Activated T-helper 1 cell treated with anti-CD3 and anti-CD28 coated beads, Interleukin-12 subunit alpha, Interleukin-12 subunit beta, Interleukin-2, Interleukin-4 antibody, amounts not matched to agents 30 ng/mL and 10 ng/mL and 1 ng/mL, durations not matched to agents 14 hours and 24 hours and 36 hours (primary cell): Measurements from ENCODE around the gene MYCT1. TPM values are rescaled to one million over a fixed set of nuclear protein-coding genes. Genes with fewer than 3 reads are reported as not detected.
"Not testable (repeated sequence)": the region's sequence is repeated elsewhere in the genome, so short reads cannot be mapped to it uniquely, and the experiment has no call there.

Experiments used
- DNase-seq: peaks from one replicate; pipeline ENCODE4 v3.0.0; 2021; ENCODE audit warnings: low spot score
- H3K27ac Mint-ChIP-seq: one replicate; pipeline ENCODE4 v1.8.0; 2021; ENCODE audit warnings: mild to moderate bottlenecking, mixed read lengths
- H3K27me3 Mint-ChIP-seq: one replicate; pipeline ENCODE4 v1.8.0; 2022; ENCODE audit warnings: mild to moderate bottlenecking, moderate library complexity, mixed read lengths; ENCODE audit not compliant: insufficient read depth
- H3K36me3 Mint-ChIP-seq: one replicate; pipeline ENCODE4 v1.8.0; 2021; ENCODE audit warnings: low read depth, mixed read lengths
- H3K4me1 Mint-ChIP-seq: one replicate; pipeline ENCODE4 v1.8.0; 2021; ENCODE audit warnings: low read depth, mixed read lengths
- H3K4me3 Mint-ChIP-seq: one replicate; pipeline ENCODE4 v1.8.0; 2021; ENCODE audit warnings: mild to moderate bottlenecking, moderate library complexity, mixed read lengths
- H3K9me3 Mint-ChIP-seq: one replicate; pipeline ENCODE4 v1.8.0; 2021; ENCODE audit warnings: mixed read lengths
- intact Hi-C: fragments of 100-400 bp; cut with micrococcal nuclease; formaldehyde crosslinking; loops from one replicate; pipeline ENCODE4 v1.15.1; 2024
- total RNA-seq: library from RNA; stranded (reverse); gene quantifications from 2 replicates; pipeline ENCODE4 v1.2.3, GENCODE V29; 2022

The MYCT1 gene
- total RNA-seq, 1 donor from 2014 or later: not detected

GRCh38 chr6:152696522-152696921, 1.2 kb upstream of the MYCT1 start:
- no peak overlapping the region for H3K4me3 Mint-ChIP-seq
- intact Hi-C loops: no loop called here
- no peak for DNase-seq
- no peaks in the 10 kb centered on the region for H3K4me1 Mint-ChIP-seq
- H3K36me3 Mint-ChIP-seq: no peaks in the 10 kb centered on the region
- no peaks in the 10 kb centered on the region for H3K9me3 Mint-ChIP-seq
- peaks cover 12% of the 10 kb centered on the region for H3K27me3 Mint-ChIP-seq
- H3K27ac Mint-ChIP-seq: no peak overlapping the region

DNA sequence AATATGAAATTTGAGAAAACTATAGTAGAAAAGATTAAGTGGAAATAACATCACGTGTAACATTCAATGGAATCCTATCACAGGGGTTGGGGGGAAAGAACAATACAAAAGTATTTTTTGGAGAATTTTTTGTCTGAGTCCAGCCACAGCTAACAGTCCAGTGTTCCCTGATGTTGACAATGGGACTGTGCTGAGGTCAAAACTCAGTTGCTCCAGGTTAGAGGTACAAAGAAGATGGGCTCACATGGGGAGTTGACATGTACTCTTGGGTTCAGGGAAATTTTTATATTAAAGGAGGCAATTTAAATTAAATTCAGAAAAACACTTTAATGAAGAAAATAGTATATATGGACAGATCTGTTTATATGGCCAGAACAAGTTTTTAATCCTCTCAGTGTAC, 995 bp downstream of the MYCT1 start:
- intact Hi-C loops: no loop called here
- Mint-ChIP-seq H3K4me1 (no peaks in the 10 kb centered on the region), H3K27me3 (peaks cover 12% of the 10 kb centered on the region), H3K9me3 (no peaks in the 10 kb centered on the region), H3K4me3 (no peak overlapping the region), H3K27ac (no peak overlapping the region), H3K36me3 (no peaks in the 10 kb centered on the region)
- no peak for DNase-seq

- Mint-ChIP-seq H3K4me1 (no peaks in the 10 kb centered on the region), H3K4me3 (no peak overlapping the region), H3K9me3 (no peaks in the 10 kb centered on the region), H3K27ac (no peak overlapping the region), H3K27me3 (peaks cover 12% of the 10 kb centered on the region), H3K36me3 (no peaks in the 10 kb centered on the region)
- DNase-seq: no peak
- intact Hi-C loops: no loop called here
Measured at GRCh38 chr6:152700427-152700826, 2.7 kb downstream of the MYCT1 start.

GRCh38 chr6:152701081-152701862, 3.6 kb downstream of the MYCT1 start:
- intact Hi-C loops: no loop called here
- no peak overlapping the region for H3K27ac Mint-ChIP-seq

GRCh38 chr6:152701863-152702401, 4.2 kb downstream of the MYCT1 start:
- no peak overlapping the region for H3K27ac Mint-ChIP-seq
- H3K9me3 Mint-ChIP-seq: no peaks in the 10 kb centered on the region
- intact Hi-C loops: no loop called here
- H3K4me1 Mint-ChIP-seq: no peaks in the 10 kb centered on the region
- H3K4me3 Mint-ChIP-seq: no peak overlapping the region
- H3K36me3 Mint-ChIP-seq: no peaks in the 10 kb centered on the region
- DNase-seq: no peak
- H3K27me3 Mint-ChIP-seq: peaks cover 12% of the 10 kb centered on the region

More at GRCh38 chr6:152701081-152701862, 3.6 kb downstream of the MYCT1 start:
- Mint-ChIP-seq H3K9me3 (no peaks in the 10 kb centered on the region), H3K4me1 (no peaks in the 10 kb centered on the region), H3K27me3 (peaks cover 12% of the 10 kb centered on the region), H3K36me3 (no peaks in the 10 kb centered on the region), H3K4me3 (no peak overlapping the region)
- DNase-seq: no peak

DNA sequence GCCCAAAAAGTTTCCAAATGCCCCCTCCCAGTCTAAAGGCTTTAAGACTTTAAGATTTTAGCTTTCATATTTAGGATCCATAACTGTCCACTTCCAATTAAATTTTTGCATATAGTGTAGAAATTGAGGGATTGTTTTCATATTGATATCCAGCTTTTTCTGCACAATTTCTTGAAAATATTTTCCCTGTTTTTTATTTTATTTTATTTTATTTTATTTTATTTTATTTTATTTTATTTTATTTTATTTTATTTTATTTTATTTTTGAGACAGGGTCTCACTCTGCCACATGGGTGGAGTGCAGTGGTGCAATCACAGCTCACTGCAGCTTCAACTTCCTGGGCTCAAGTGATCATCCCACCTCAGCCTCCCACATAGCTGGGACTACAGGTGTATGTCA, 6.1 kb downstream of the MYCT1 start:
- H3K9me3 Mint-ChIP-seq, H3K27ac Mint-ChIP-seq, intact Hi-C loops, H3K36me3 Mint-ChIP-seq, H3K27me3 Mint-ChIP-seq, H3K4me1 Mint-ChIP-seq, DNase-seq, H3K4me3 Mint-ChIP-seq: not testable (repeated sequence)

DNA sequence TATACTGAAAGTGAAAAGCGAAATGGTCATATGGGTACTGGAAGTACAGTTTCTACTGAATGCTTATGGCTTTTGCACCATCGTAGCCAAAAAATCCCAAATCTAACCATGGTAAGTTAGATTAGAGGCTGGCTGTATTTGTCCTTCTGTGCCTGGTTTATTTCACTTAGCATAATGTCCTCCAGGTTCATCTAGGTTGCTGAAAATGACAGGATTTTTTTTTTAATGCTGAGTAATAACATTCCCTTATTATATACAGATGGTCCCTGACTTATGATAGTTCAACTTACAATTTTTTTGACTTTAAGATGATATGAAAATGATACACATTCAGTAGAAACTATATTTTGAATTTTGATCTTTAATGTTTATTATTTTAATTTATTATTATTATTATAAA, 7.6 kb downstream of the MYCT1 start:
- intact Hi-C loops: no loop called here
- Mint-ChIP-seq H3K9me3 (no peaks in the 10 kb centered on the region), H3K27me3 (peaks cover 8% of the 10 kb centered on the region), H3K36me3 (no peaks in the 10 kb centered on the region), H3K4me1 (no peaks in the 10 kb centered on the region), H3K27ac (no peak overlapping the region), H3K4me3 (no peak overlapping the region)
- no peak for DNase-seq

DNA sequence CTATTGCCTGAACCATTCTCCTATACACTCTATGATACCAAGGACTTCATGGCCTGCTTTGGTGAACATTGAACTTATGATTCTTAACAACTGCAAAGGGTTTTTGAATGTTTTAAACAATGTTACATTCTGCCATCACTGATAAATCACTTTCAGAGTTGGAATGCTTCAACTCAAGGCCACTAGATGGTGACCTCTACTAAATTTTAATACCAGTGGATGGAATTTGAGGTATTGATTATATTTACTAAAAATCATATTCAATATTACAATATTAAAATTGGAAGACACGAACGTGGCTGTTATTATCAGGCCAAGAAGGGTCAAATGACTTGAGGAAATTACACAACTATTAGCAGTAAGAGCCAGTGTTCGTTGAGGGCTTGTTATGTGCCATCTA, 18.6 kb downstream of the MYCT1 start:
- Mint-ChIP-seq H3K27me3 (no peaks in the 10 kb centered on the region), H3K4me3 (no peak overlapping the region), H3K4me1 (no peaks in the 10 kb centered on the region), H3K36me3 (no peaks in the 10 kb centered on the region), H3K27ac (no peak overlapping the region), H3K9me3 (peaks cover 6% of the 10 kb centered on the region)
- DNase-seq: no peak
- intact Hi-C loops: no loop called here

DNA sequence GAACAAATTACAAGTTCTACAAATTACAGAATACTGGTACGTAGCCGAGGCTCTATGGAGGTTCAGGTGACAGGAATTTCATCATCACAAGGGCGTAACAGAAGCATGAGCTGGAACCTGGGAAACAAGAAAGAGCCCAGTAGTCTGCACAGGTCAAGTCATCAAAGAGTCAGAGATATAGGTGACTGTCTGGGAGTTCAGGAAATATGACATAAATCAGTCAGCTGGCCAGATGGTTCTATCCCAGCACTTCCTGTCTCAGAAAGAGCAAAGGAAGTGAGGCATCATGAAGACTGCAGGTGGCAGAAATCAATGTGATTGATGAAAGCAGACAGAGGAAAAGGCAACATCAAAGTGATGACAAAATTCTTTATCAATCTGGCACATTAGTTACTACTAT, 23.3 kb downstream of the MYCT1 start:
- no peak overlapping the region for H3K4me3 Mint-ChIP-seq
- H3K4me1 Mint-ChIP-seq: no peaks in the 10 kb centered on the region
- no peaks in the 10 kb centered on the region for H3K27me3 Mint-ChIP-seq
- intact Hi-C loops: no loop called here
- no peak overlapping the region for H3K27ac Mint-ChIP-seq
- H3K9me3 Mint-ChIP-seq: no peaks in the 10 kb centered on the region
- DNase-seq: no peak
- H3K36me3 Mint-ChIP-seq: no peaks in the 10 kb centered on the region

- intact Hi-C loops: no loop called here
- no peaks in the 10 kb centered on the region for H3K36me3 Mint-ChIP-seq
Measured at GRCh38 chr6:152721956-152722355, 24.3 kb downstream of the MYCT1 start.

DNA sequence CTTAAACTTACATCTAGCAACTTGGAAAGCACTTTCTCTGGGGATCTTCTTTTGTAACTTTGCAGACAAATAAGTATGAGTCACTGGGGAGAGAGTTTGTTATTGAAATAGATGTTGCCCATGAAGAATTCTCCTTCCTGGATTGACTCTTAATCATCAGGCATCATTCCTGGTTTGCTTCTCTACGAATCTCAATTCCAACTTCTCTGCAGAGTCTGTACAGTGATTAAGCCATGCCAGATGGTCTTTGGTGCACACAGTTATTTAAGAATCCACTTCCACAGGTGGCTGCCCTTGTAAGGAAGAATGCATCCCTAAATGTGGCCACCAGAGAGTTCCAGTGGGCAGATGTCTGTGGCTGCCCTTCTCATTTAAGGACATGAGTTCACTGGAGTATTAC, 25.7 kb downstream of the MYCT1 start:
- H3K4me1 Mint-ChIP-seq: no peaks in the 10 kb centered on the region
- H3K9me3 Mint-ChIP-seq: no peaks in the 10 kb centered on the region
- no peak for DNase-seq
- intact Hi-C loops: no loop called here
- H3K27ac Mint-ChIP-seq: no peak overlapping the region
- H3K4me3 Mint-ChIP-seq: no peak overlapping the region
- H3K36me3 Mint-ChIP-seq: no peaks in the 10 kb centered on the region
- no peaks in the 10 kb centered on the region for H3K27me3 Mint-ChIP-seq

More at GRCh38 chr6:152721956-152722355, 24.3 kb downstream of the MYCT1 start:
- no peak overlapping the region for H3K27ac Mint-ChIP-seq
- no peak overlapping the region for H3K4me3 Mint-ChIP-seq
- H3K9me3 Mint-ChIP-seq: no peaks in the 10 kb centered on the region
- H3K27me3 Mint-ChIP-seq: no peaks in the 10 kb centered on the region
- H3K4me1 Mint-ChIP-seq: no peaks in the 10 kb centered on the region
- DNase-seq: no peak

GRCh38 chr6:152726313-152726712, 28.6 kb downstream of the MYCT1 start:
- no peaks in the 10 kb centered on the region for H3K9me3 Mint-ChIP-seq
- H3K4me3 Mint-ChIP-seq: no peak overlapping the region
- intact Hi-C loops: no loop called here
- no peak for DNase-seq
- H3K27ac Mint-ChIP-seq: no peak overlapping the region
- no peaks in the 10 kb centered on the region for H3K36me3 Mint-ChIP-seq
- H3K4me1 Mint-ChIP-seq: no peaks in the 10 kb centered on the region
- no peaks in the 10 kb centered on the region for H3K27me3 Mint-ChIP-seq

- no peak overlapping the region for H3K4me3 Mint-ChIP-seq
- no peak overlapping the region for H3K27ac Mint-ChIP-seq
- DNase-seq: no peak
- intact Hi-C loops: no loop called here
- H3K27me3 Mint-ChIP-seq: no peaks in the 10 kb centered on the region
- no peaks in the 10 kb centered on the region for H3K9me3 Mint-ChIP-seq
- H3K4me1 Mint-ChIP-seq: no peaks in the 10 kb centered on the region
- H3K36me3 Mint-ChIP-seq: no peaks in the 10 kb centered on the region
Measured at GRCh38 chr6:152727507-152727906, 29.8 kb downstream of the MYCT1 start.

GRCh38 chr6:152734630-152735029, 36.9 kb downstream of the MYCT1 start:
- no peak overlapping the region for H3K27ac Mint-ChIP-seq
- no peak overlapping the region for H3K4me3 Mint-ChIP-seq
- no peaks in the 10 kb centered on the region for H3K36me3 Mint-ChIP-seq
- no peaks in the 10 kb centered on the region for H3K9me3 Mint-ChIP-seq
- no peaks in the 10 kb centered on the region for H3K4me1 Mint-ChIP-seq
- H3K27me3 Mint-ChIP-seq: no peaks in the 10 kb centered on the region
- intact Hi-C loops: no loop called here
- no peak for DNase-seq
